ENCODE results near the gene CCDC57. TPM values are rescaled to one million over a fixed set of nuclear protein-coding genes. Genes with fewer than 3 reads are reported as not detected.

Gene CCDC57
- polyA plus RNA-seq, 1 donor from 2014 or later, result 70.9 TPM

DNA sequence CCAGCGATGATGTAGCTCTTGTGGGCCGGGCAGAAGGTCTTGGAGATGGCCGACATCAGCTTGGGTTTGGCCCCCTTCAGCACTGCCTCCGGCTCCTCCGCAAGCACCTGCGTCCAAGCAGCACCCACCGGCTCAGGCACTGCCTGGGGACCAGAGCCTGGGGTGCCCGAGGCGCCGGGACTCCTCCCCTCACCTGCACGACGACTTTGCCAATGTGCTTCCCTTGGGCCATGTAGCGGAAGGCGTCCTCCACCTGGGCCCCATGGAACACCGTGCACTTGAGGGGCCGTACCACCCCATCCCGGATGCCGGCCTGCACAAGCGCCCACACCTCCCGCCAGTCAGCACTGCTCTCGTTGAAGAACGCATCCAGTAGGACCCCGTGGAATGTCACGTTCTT, 129.6 kb downstream of the CCDC57 start:
- H3F3A ChIP-seq (ENCODE audit: insufficient read depth, low read length, poor library complexity, severe bottlenecking), result no peaks in the 10 kb centered on the region
- no peaks in the 10 kb centered on the region for H3K27me3 ChIP-seq (ENCODE audit: insufficient read depth, low read depth, low read length)
- no peak for TF ChIP-seq SMC3 (conservative IDR thresholded peaks at IDR 0.05; ENCODE audit: poor library complexity)
- no peak for TF ChIP-seq EP300 (conservative IDR thresholded peaks at IDR 0.05; ENCODE audit: poor library complexity, severe bottlenecking)
- TF ChIP-seq, protein P1, sequence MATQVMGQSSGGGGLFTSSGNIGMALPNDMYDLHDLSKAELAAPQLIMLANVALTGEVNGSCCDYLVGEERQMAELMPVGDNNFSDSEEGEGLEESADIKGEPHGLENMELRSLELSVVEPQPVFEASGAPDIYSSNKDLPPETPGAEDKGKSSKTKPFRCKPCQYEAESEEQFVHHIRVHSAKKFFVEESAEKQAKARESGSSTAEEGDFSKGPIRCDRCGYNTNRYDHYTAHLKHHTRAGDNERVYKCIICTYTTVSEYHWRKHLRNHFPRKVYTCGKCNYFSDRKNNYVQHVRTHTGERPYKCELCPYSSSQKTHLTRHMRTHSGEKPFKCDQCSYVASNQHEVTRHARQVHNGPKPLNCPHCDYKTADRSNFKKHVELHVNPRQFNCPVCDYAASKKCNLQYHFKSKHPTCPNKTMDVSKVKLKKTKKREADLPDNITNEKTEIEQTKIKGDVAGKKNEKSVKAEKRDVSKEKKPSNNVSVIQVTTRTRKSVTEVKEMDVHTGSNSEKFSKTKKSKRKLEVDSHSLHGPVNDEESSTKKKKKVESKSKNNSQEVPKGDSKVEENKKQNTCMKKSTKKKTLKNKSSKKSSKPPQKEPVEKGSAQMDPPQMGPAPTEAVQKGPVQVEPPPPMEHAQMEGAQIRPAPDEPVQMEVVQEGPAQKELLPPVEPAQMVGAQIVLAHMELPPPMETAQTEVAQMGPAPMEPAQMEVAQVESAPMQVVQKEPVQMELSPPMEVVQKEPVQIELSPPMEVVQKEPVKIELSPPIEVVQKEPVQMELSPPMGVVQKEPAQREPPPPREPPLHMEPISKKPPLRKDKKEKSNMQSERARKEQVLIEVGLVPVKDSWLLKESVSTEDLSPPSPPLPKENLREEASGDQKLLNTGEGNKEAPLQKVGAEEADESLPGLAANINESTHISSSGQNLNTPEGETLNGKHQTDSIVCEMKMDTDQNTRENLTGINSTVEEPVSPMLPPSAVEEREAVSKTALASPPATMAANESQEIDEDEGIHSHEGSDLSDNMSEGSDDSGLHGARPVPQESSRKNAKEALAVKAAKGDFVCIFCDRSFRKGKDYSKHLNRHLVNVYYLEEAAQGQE (IDR thresholded peaks at IDR 0.05; ENCODE audit: borderline replicate concordance), result no peak
- no peak for TF ChIP-seq MXI1 (conservative IDR thresholded peaks at IDR 0.05; ENCODE audit: poor library complexity, severe bottlenecking)
- TF ChIP-seq RAD21 (conservative IDR thresholded peaks at IDR 0.05), result no peak
- no peak overlapping the region for H3K4me2 ChIP-seq (ENCODE audit: low read length)
- no peaks in the 10 kb centered on the region for H4K20me1 ChIP-seq (ENCODE audit: insufficient read depth)
- no peak overlapping the region for H2AFZ ChIP-seq (ENCODE audit: low read depth, low read length)
- no peak overlapping the region for H3K9ac ChIP-seq (ENCODE audit: low read length)
- H3K9me3 ChIP-seq (ENCODE audit: low read length), result no peaks in the 10 kb centered on the region
- H3K36me3 ChIP-seq (ENCODE audit: insufficient read depth, low read length), result no peaks in the 10 kb centered on the region
- no peak overlapping the region for H3K27ac ChIP-seq (ENCODE audit: low read length)
- H3K79me2 ChIP-seq (replicated peaks; ENCODE audit: insufficient read depth, low read length), result no peaks in the 10 kb centered on the region
- H3K9me2 ChIP-seq (ENCODE audit: insufficient read depth, low read length), result no peaks in the 10 kb centered on the region
- no peak overlapping the region for H3K4me3 ChIP-seq (ENCODE audit: low read length)

DNA sequence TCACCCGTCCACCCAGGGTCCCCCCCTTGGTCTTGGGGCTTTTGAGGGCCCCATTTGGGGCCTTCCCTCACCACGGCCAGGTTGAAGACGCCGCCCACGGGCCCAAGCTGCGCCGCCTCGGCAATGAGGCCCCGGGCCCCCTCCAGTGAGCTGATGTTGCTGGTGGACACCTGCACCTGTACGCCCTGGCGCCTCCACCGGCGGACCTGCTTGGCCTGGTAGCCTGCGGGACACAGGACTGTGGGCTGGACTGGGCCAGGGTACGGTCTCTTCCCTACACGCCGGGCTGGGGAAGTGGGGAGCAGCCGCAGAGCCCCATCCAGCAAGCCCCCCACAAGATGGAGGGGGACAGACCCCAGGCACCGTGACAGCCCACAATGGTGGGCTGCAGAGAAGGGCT, 130.2 kb downstream of the CCDC57 start:
- Histone ChIP-seq H3K9me2 (ENCODE audit: insufficient read depth, low read length) (no peaks in the 10 kb centered on the region), H3K9ac (ENCODE audit: low read length) (no peak overlapping the region), H3F3A (ENCODE audit: insufficient read depth, low read length, poor library complexity, severe bottlenecking) (no peaks in the 10 kb centered on the region), H3K4me3 (ENCODE audit: low read length) (no peak overlapping the region), H3K4me2 (ENCODE audit: low read length) (no peak overlapping the region), H3K27ac (ENCODE audit: low read length) (no peak overlapping the region), H4K20me1 (ENCODE audit: insufficient read depth) (no peaks in the 10 kb centered on the region), H3K79me2 (replicated peaks; ENCODE audit: insufficient read depth, low read length) (no peaks in the 10 kb centered on the region), H3K27me3 (ENCODE audit: insufficient read depth, low read depth, low read length) (no peaks in the 10 kb centered on the region), H3K36me3 (ENCODE audit: insufficient read depth, low read length) (no peaks in the 10 kb centered on the region), H2AFZ (ENCODE audit: low read depth, low read length) (no peak overlapping the region), H3K9me3 (ENCODE audit: low read length) (no peaks in the 10 kb centered on the region)
- TF ChIP-seq POLR2AphosphoS5 (IDR thresholded peaks at IDR 0.05), result no peak
- TF ChIP-seq EZH2 (IDR thresholded peaks at IDR 0.05; ENCODE audit: borderline replicate concordance, insufficient read depth, low read length, poor library complexity, severe bottlenecking), result no peak
- TF ChIP-seq MXI1 (conservative IDR thresholded peaks at IDR 0.05; ENCODE audit: poor library complexity, severe bottlenecking), result no peak
- no peak for TF ChIP-seq SMC3 (conservative IDR thresholded peaks at IDR 0.05; ENCODE audit: poor library complexity)
- TF ChIP-seq EP300 (conservative IDR thresholded peaks at IDR 0.05; ENCODE audit: poor library complexity, severe bottlenecking), result no peak
- no peak for TF ChIP-seq RAD21 (conservative IDR thresholded peaks at IDR 0.05)
- TF ChIP-seq, protein P2, sequence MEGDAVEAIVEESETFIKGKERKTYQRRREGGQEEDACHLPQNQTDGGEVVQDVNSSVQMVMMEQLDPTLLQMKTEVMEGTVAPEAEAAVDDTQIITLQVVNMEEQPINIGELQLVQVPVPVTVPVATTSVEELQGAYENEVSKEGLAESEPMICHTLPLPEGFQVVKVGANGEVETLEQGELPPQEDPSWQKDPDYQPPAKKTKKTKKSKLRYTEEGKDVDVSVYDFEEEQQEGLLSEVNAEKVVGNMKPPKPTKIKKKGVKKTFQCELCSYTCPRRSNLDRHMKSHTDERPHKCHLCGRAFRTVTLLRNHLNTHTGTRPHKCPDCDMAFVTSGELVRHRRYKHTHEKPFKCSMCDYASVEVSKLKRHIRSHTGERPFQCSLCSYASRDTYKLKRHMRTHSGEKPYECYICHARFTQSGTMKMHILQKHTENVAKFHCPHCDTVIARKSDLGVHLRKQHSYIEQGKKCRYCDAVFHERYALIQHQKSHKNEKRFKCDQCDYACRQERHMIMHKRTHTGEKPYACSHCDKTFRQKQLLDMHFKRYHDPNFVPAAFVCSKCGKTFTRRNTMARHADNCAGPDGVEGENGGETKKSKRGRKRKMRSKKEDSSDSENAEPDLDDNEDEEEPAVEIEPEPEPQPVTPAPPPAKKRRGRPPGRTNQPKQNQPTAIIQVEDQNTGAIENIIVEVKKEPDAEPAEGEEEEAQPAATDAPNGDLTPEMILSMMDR (IDR thresholded peaks at IDR 0.05; ENCODE audit: poor library complexity, severe bottlenecking), result no peak
- TF ChIP-seq TAF1 (IDR thresholded peaks at IDR 0.05; ENCODE audit: low read depth), result no peak
- TF ChIP-seq, protein P1 (IDR thresholded peaks at IDR 0.05; ENCODE audit: borderline replicate concordance), result no peak

All from neural cell (in vitro differentiated cells).